ENCODE data around the gene SMCO4. TPM values are rescaled to one million over a fixed set of nuclear protein-coding genes. Genes with fewer than 3 reads are reported as not detected.

SMCO4 gene
- total RNA-seq, 4 donors from 2014 or later = 7.1 to 28.2 (median 13.0) TPM

DNA sequence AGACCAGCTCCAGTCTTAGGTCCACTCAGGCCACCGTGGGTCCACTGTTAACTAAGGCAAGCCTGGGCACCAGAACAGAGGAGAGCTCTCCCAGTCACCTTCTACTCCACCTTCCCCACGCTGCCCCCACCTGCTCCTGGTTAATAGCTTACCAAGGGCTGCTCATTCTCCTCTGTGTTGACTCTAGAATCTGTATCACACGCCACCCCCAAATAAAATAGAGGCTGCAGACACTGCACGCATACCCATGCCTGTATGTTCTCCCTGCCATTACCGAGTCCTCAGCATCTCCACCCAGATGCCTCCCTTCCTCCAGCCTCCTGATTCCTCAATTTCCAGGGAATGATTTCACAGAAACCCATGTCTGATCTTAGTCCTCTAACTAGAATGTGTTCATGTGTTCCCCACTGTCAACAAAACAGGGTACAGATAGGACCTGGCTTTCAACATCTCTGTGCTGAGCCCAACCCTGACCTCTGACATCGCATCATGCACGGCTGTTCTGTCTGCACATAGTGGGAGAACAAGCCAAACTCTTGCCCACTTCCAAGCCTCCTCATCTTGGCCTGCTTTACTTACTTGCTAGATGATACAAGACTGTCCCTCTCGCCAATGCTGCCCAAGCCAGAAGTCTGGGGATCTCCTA, 49.8 kb downstream of the SMCO4 start:
- H3K4me3 ChIP-seq = no peak overlapping the region
- no peak for DNase-seq
- no peaks in the 10 kb centered on the region for H3K27me3 ChIP-seq
- WGBS, 2 donors = 90 to 91% methylated on average over 7 to 8 of the region's 8 CpGs
- TF ChIP-seq POLR2A (IDR thresholded peaks at IDR 0.05) (no peak), CTCF (IDR thresholded peaks at IDR 0.05) (no peak)
- intact Hi-C loops (cut with DNase I) = no loop called here
- no peaks in the 10 kb centered on the region for H3K9me3 ChIP-seq
- H3K36me3 ChIP-seq = peaks cover 0 to 8% (median 0%) of the 10 kb centered on the region in 3 donors
- H3K4me1 ChIP-seq = no peaks in the 10 kb centered on the region
- H3K27ac ChIP-seq = no peak overlapping the region

- TF ChIP-seq CTCF (IDR thresholded peaks at IDR 0.05) (no peak), POLR2A (IDR thresholded peaks at IDR 0.05) (no peak)
- no peaks in the 10 kb centered on the region for H3K4me1 ChIP-seq
Measured at GRCh38 chr11:93492464-93493251, 50.5 kb downstream of the SMCO4 start.

DNA sequence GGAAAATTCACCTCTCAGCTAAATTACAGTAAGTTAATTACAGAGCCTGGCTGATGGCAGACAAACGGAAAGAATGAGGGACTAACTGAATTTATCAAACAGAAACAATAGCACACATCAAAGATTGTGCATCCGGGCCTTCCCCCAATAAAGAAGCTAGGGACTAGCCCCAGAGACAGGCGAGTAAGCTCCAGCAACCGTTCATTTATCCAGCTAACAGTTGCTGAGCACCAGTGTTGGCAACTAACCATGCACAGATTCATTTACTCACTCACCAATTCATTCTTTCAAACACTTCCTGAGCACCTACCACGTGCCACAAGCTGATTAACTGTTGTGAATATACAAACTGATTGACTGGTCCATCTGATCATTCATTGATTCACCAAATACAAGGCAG, 51.2 kb downstream of the SMCO4 start:
- 72 to 81% methylated on average over 5 of the region's 5 CpGs for WGBS, 2 donors
- Histone ChIP-seq H3K9me3 (no peaks in the 10 kb centered on the region), H3K27me3 (no peaks in the 10 kb centered on the region), H3K36me3 (peaks cover 0 to 10% (median 0%) of the 10 kb centered on the region in 3 donors), H3K4me1 (no peaks in the 10 kb centered on the region), H3K27ac (no peak overlapping the region), H3K4me3 (no peak overlapping the region)
- intact Hi-C loops (cut with DNase I) = no loop called here
- DNase-seq = no peak
- TF ChIP-seq CTCF (IDR thresholded peaks at IDR 0.05) (no peak), POLR2A (IDR thresholded peaks at IDR 0.05) (no peak)

More at GRCh38 chr11:93492464-93493251, 50.5 kb downstream of the SMCO4 start:
- intact Hi-C loops (cut with DNase I) = no loop called here
- H3K27ac ChIP-seq = no peak overlapping the region
- no peak for DNase-seq
- no peaks in the 10 kb centered on the region for H3K27me3 ChIP-seq
- 85 to 92% methylated on average over 8 of the region's 8 CpGs for WGBS, 2 donors
- peaks cover 0 to 10% (median 0%) of the 10 kb centered on the region in 3 donors for H3K36me3 ChIP-seq
- no peaks in the 10 kb centered on the region for H3K9me3 ChIP-seq
- H3K4me3 ChIP-seq = no peak overlapping the region

GRCh38 chr11:93490996-93491618, 52.1 kb downstream of the SMCO4 start:
- Histone ChIP-seq H3K4me3 (no peak overlapping the region), H3K36me3 (peaks cover 0 to 10% (median 0%) of the 10 kb centered on the region in 3 donors), H3K4me1 (no peaks in the 10 kb centered on the region), H3K27me3 (no peaks in the 10 kb centered on the region), H3K27ac (no peak overlapping the region), H3K9me3 (no peaks in the 10 kb centered on the region)
- TF ChIP-seq POLR2A (IDR thresholded peaks at IDR 0.05) = no peak
- no peak for TF ChIP-seq CTCF (IDR thresholded peaks at IDR 0.05)
- intact Hi-C loops (cut with DNase I) = no loop called here
- DNase-seq = no peak
- WGBS, 2 donors = 54 to 64% methylated on average over 5 of the region's 5 CpGs

- peaks cover 0 to 5% (median 0%) of the 10 kb centered on the region in 3 donors for H3K4me1 ChIP-seq
- no peak overlapping the region for H3K27ac ChIP-seq
- no peak overlapping the region for H3K4me3 ChIP-seq
- no peaks in the 10 kb centered on the region for H3K9me3 ChIP-seq
- TF ChIP-seq CTCF (IDR thresholded peaks at IDR 0.05) (no peak), POLR2A (IDR thresholded peaks at IDR 0.05) (no peak)
- no peak for DNase-seq
- intact Hi-C loops (cut with DNase I) = no loop called here
- no peaks in the 10 kb centered on the region for H3K27me3 ChIP-seq
- 73 to 89% methylated on average over 3 of the region's 3 CpGs for WGBS, 2 donors
- H3K36me3 ChIP-seq = peaks cover 0 to 10% (median 0%) of the 10 kb centered on the region in 3 donors
Measured at GRCh38 chr11:93489841-93490240, 53.4 kb downstream of the SMCO4 start.

All from esophagus squamous epithelium (tissue), 5 donors.